Superior temporal gyrus (tissue), 1 donor: ENCODE results near the gene NYNRIN.

Experiments
- DNase-seq: peaks from one replicate; pipeline ENCODE4 v3.0.0-alpha.2; 2016; ENCODE audit errors: extremely low spot score

The NYNRIN gene

DNA sequence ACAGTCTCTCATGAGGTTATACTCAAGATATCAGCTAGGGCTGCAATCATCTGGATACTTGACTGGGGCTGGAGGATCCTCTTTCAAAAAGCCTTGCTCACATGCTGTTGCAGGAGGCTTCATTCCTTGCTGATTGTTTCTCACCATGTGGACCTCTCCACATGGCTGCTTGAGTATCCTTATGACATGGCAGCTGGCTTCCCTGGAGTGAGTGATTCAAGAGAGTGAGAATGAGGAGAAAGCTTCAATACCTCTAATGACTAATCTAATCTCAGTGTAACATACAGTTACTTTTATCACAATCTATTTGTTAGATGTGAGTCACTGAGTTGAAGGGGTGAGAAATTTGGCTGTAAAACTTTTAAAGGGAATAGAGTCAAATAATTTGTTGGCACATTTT, 58.2 kb downstream of the NYNRIN start:
- DNase-seq, result no peak

GRCh38 chr14:24458736-24459135, 59.9 kb downstream of the NYNRIN start:
- no peak for DNase-seq

DNA sequence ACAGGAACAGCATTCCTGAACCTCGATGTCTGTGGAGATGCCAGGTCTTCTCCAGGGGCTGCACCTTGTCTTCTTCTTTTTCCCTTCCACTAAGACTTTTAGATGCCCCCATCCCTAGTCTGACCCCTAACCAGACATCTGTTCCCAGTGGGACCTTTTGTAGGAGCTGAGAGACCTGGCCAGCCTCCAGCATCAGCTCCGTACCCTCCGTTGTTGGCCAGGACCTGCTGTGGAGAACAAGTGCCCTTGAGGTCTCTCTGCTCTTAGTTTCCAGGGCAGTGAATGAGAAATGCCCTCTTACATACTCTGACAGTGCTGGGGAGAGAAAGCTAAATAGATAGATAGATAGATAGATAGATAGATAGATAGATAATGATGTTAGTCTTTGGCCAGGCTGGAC, 60.5 kb downstream of the NYNRIN start:
- no peak for DNase-seq

DNA sequence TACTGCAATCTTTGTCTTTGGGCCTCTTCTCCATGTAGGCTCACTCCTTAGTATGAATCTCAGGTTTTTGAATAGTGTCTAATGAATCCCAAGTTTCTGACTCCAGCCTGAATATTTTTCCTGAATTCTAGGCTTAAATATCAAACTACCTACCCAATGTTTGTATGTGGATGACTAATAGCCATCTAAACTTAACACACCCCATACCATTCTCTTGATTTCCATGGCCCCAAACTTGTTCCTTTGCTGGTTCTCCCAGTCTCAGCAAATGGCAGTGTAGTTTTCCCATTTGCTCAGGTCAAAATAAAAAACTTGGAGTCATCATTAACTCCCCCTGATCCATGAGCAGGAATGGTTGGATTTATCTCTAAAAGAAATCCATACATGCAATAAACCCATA, 62.5 kb downstream of the NYNRIN start:
- DNase-seq, result no peak

DNA sequence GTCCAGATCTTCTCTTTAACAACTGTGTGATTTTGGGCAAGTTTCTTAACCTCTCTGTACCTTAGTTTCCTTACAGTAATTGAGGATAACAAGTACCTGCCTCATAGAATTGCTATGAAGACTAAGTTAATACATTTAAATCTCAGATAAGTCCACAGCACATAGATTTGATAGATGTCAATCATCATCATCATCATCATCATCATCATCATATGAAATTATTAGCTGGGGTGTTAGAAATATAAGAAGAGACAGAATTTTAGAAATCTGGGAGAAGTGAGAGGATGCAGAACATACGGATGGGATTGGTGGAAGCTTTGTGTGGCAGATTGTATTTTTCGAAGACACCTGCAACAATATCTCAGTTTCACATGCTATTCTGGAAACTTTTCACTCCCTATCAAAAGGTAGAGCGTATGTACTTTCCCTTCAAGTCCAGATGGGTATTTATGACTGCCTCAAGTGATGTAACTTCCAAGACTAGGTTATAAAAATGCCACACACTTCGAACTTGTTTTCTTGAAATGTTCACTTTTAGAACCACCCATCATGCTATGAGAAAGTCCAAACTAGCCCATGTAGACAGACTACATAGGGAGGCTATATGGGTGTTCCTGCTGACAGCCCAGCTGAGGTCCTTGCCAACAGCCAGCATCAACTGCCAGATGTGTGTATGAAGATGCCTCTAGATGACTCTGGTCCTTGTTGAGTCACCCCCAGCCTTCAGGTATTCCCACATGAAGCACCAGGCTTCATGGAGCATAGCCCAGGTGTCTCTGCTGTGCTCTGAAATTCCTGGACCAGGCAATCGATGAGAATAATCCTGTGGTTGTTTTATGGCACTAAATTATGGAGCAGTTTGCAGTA, 64.4 kb downstream of the NYNRIN start:
- no peak for DNase-seq

GRCh38 chr14:24463884-24464785, 65.3 kb downstream of the NYNRIN start:
- no peak for DNase-seq

GRCh38 chr14:24465368-24465767, 66.6 kb downstream of the NYNRIN start:
- DNase-seq, result no peak

GRCh38 chr14:24465805-24466204, 67.0 kb downstream of the NYNRIN start:
- no peak for DNase-seq
